GM19468 (cell line): ENCODE data around the gene NOS2.
"Not testable (repeated sequence)": the region's sequence is repeated elsewhere in the genome, so short reads cannot be mapped to it uniquely, and the experiment has no call there.

ENCODE experiments used
- ATAC-seq: cut with Tn5 transposase; IDR thresholded peaks from one replicate; pipeline ENCODE4 v1.9.1; 2021; ENCODE audit warnings: mild to moderate bottlenecking, moderate library complexity, moderate number of reproducible peaks; ENCODE audit not compliant: unreplicated experiment; ENCODE audit errors: extremely low read depth

Gene NOS2

GRCh38 chr17:27740541-27740940, 59.8 kb downstream of the NOS2 start:
- not testable (repeated sequence) for ATAC-seq

GRCh38 chr17:27733773-27734172, 66.6 kb downstream of the NOS2 start:
- ATAC-seq = no peak

- not testable (repeated sequence) for ATAC-seq
These were observed 67.6 kb downstream of the NOS2 start for GRCh38 chr17:27732746-27733145.

- ATAC-seq = not testable (repeated sequence)
These were observed 74.3 kb downstream of the NOS2 start for GRCh38 chr17:27725982-27726381.

GRCh38 chr17:27721797-27722196, 78.5 kb downstream of the NOS2 start:
- ATAC-seq = no peak
